Stimulated activated naive CD8-positive, alpha-beta T cell treated with anti-CD3 and anti-CD28 coated beads, Interleukin-15, amount 100 ng/mL, for 72 hours (primary cell): ENCODE data around the gene FARP1.

Experiments used
- ATAC-seq: fragments of 150-1000 bp; cut with Tn5 transposase; 2 replicates; pipeline ENCODE4 v1.10.0; 2021; ENCODE audit warnings: mild to moderate bottlenecking, moderate library complexity
- DNase-seq, 2 donors: peaks; one replicate each; pipeline ENCODE4 v3.0.0; 2021 to 2022
- H3K27ac Mint-ChIP-seq, 2 donors: one replicate each; pipeline ENCODE4 v1.8.0; 2022; ENCODE audit warnings: mild to moderate bottlenecking in 2 of 2, mixed read lengths in 2 of 2, moderate library complexity in 2 of 2
- H3K27me3 Mint-ChIP-seq: one replicate; pipeline ENCODE4 v1.8.0; 2022; ENCODE audit warnings: mixed read lengths
- H3K4me1 Mint-ChIP-seq: one replicate; pipeline ENCODE4 v1.8.0; 2022; ENCODE audit warnings: mild to moderate bottlenecking, mixed read lengths
- H3K4me3 Mint-ChIP-seq, 2 donors: one replicate each; pipeline ENCODE4 v1.8.0; 2022; ENCODE audit warnings: mild to moderate bottlenecking in 2 of 2, mixed read lengths in 2 of 2, moderate library complexity in 1 of 2
- H3K9me3 Mint-ChIP-seq, 2 donors: one replicate each; pipeline ENCODE4 v1.8.0; 2022; ENCODE audit warnings: mixed read lengths in 2 of 2

Gene FARP1

GRCh38 chr13:98176777-98177608 lies 34.1 kb downstream of the FARP1 start, which contains the start of gene RNF113B:
Gene RNF113B (minus strand): TSS chr13:98177269. CDS start chr13:98177236, 33 bp downstream.
- ATAC-seq = no peak
- peak within 1 kb of the TSS in 1 of 2 donors; percentile 51 for H3K27ac Mint-ChIP-seq
- no peaks in the 10 kb centered on the region for H3K4me1 Mint-ChIP-seq
- no peak for DNase-seq
- no peak within 1 kb of the TSS for H3K4me3 Mint-ChIP-seq
- H3K9me3 Mint-ChIP-seq = peaks cover 0 to 5% of the 10 kb centered on the region in 2 donors
- peaks cover 17% of the 10 kb centered on the region for H3K27me3 Mint-ChIP-seq

DNA sequence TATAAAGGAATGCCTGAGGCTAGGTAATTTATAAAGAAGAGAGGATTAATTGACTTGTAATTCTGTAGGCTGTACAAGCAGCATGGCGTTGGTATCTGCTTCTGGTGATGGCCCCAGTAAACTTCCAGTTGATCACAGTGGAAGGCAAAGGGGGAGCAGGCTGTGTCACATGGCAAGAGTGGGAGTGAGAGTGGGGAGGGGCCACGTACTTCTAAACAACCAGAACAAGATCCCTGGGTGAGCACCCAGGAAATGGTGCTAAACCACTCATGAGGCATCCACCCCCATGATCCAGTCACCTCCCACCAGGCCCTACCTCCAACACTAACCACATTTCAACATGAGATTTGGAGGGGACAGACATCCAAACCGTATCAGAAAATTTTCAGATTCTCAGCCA lies 37.2 kb downstream of the FARP1 start:
- Mint-ChIP-seq H3K27ac (no peak overlapping the region), H3K9me3 (peaks cover 0 to 5% of the 10 kb centered on the region in 2 donors), H3K27me3 (no peaks in the 10 kb centered on the region), H3K4me1 (no peaks in the 10 kb centered on the region), H3K4me3 (no peak overlapping the region)
- ATAC-seq (no peak), DNase-seq (no peak)

DNA sequence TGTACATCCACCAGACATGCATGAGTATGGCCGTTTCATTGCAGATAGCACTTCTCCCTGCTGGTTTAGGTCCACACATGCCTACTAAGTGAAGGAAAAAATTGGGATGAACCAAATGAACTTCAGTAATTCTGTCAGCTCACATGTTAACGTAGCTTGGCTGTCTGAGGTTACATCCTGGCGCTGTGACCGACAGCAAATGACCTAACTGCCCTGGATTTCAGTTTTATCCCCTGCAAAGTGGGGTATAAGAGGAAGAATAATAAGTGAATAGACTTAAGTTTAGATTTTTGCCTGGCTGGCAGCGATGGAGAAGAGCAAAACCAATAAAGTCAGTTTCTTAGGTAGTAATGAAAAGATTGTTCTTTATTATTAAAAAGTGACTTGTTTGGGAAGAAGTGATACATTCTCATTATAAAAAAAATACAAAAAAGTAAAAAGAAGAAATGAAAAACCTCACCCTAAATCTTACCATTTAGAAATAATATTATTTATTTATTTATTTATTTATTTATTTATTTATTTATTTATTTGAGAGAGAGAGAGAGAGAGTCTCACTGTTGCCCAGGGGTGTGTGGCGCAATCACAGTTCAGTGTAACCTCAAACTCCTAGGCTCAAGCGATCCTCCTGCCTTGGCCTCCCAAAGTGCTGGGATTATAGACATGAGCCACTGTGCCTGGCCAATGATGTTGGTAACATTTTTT lies 38.4 kb downstream of the FARP1 start:
- Mint-ChIP-seq H3K27me3 (no peaks in the 10 kb centered on the region), H3K9me3 (peaks cover 0 to 5% of the 10 kb centered on the region in 2 donors), H3K27ac (no peak overlapping the region), H3K4me1 (no peaks in the 10 kb centered on the region), H3K4me3 (no peak overlapping the region)
- DNase-seq (no peak), ATAC-seq (no peak)

- ATAC-seq = no peak
- Mint-ChIP-seq H3K27me3 (no peaks in the 10 kb centered on the region), H3K9me3 (peaks cover 0 to 5% of the 10 kb centered on the region in 2 donors), H3K4me1 (no peaks in the 10 kb centered on the region), H3K4me3 (no peak overlapping the region), H3K27ac (no peak overlapping the region)
- DNase-seq = no peak
These were observed 39.3 kb downstream of the FARP1 start for GRCh38 chr13:98182153-98182552.

GRCh38 chr13:98182589-98182988 lies 39.7 kb downstream of the FARP1 start:
- Mint-ChIP-seq H3K4me1 (no peaks in the 10 kb centered on the region), H3K9me3 (peaks cover 0 to 4% of the 10 kb centered on the region in 2 donors), H3K27me3 (no peaks in the 10 kb centered on the region), H3K4me3 (no peak overlapping the region), H3K27ac (no peak overlapping the region)
- no peak for DNase-seq
- ATAC-seq = no peak

DNA sequence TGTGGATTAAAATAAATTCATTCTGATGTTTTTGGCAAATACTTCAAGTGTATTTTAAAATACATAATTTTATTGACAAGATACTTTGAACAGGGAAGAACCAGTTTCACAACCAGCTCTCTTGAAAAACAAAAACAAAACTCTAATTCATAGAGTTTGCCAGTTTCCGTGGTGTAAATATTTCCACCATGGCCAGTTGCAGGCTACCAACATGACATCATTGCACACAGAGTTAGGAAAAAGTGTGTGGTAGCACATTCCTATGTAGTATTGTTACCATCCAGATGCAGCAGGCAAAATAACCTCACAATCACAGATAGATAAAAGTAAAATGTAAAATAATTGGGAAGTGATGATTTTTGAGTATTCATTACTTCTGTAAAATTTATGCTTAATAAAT lies 41.9 kb downstream of the FARP1 start:
- Mint-ChIP-seq H3K9me3 (no peaks in the 10 kb centered on the region), H3K4me3 (no peak overlapping the region), H3K4me1 (no peaks in the 10 kb centered on the region), H3K27me3 (no peaks in the 10 kb centered on the region), H3K27ac (no peak overlapping the region)
- no peak for ATAC-seq
- no peak for DNase-seq

DNA sequence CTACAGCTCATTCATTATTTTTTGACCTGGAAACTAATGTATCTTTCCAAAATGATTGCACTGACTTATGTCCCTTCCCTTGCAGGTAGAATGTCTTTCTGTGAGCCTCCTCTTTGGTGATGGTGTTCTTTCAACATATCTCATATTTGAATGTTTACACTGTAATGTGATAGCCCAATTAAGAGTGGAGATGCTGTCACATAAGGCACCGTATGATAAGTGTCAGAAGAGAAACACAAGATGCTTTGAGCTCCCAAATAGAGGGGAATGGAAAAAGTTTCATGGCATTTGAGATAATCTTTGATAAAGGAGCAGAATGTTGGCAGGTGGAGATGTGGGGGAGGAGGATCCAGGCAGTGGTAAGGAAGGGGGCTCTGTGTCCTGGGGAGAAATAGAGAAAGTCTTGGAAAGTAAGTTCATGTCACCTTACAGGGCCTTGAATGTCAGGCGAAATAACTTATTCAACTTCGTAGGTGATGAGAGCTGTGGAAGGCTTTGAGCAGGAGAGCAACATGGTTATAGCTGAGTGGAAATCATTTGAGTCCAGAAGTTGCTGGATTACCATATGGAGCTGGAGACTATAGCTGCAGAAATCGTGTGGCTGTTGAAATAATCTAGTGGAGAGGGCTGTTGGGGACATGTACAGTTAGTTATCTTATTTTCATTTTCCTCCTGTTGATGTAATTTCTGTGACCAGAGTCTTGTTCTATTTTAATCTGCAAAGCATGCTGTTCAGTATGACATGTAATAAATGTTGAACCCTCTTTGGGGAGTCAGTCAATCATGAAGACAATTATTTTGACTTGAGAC lies 44.5 kb downstream of the FARP1 start:
- H3K9me3 Mint-ChIP-seq = no peaks in the 10 kb centered on the region
- no peak overlapping the region for H3K27ac Mint-ChIP-seq
- no peak for DNase-seq
- H3K4me3 Mint-ChIP-seq = no peak overlapping the region
- ATAC-seq = no peak
- no peaks in the 10 kb centered on the region for H3K27me3 Mint-ChIP-seq
- H3K4me1 Mint-ChIP-seq = no peaks in the 10 kb centered on the region

GRCh38 chr13:98187965-98188261 lies 45.0 kb downstream of the FARP1 start:
- Mint-ChIP-seq H3K4me3 (no peak overlapping the region), H3K4me1 (no peaks in the 10 kb centered on the region), H3K9me3 (no peaks in the 10 kb centered on the region), H3K27ac (no peak overlapping the region), H3K27me3 (no peaks in the 10 kb centered on the region)
- DNase-seq = no peak
- no peak for ATAC-seq

GRCh38 chr13:98188544-98189166 lies 45.8 kb downstream of the FARP1 start:
- DNase-seq (no peak), ATAC-seq (no peak)
- H3K9me3 Mint-ChIP-seq = no peaks in the 10 kb centered on the region
- H3K27me3 Mint-ChIP-seq = no peaks in the 10 kb centered on the region
- H3K27ac Mint-ChIP-seq = no peak overlapping the region
- H3K4me1 Mint-ChIP-seq = no peaks in the 10 kb centered on the region
- H3K4me3 Mint-ChIP-seq = no peak overlapping the region

GRCh38 chr13:98189841-98190505 lies 47.1 kb downstream of the FARP1 start:
- H3K27me3 Mint-ChIP-seq = no peaks in the 10 kb centered on the region
- DNase-seq (no peak), ATAC-seq (no peak)
- no peak overlapping the region for H3K27ac Mint-ChIP-seq
- no peaks in the 10 kb centered on the region for H3K9me3 Mint-ChIP-seq
- no peak overlapping the region for H3K4me3 Mint-ChIP-seq
- H3K4me1 Mint-ChIP-seq = no peaks in the 10 kb centered on the region

GRCh38 chr13:98190889-98191444 lies 48.1 kb downstream of the FARP1 start:
- Mint-ChIP-seq H3K27me3 (no peaks in the 10 kb centered on the region), H3K4me3 (no peak overlapping the region), H3K9me3 (no peaks in the 10 kb centered on the region), H3K27ac (no peak overlapping the region), H3K4me1 (no peaks in the 10 kb centered on the region)
- ATAC-seq (no peak), DNase-seq (no peak)

GRCh38 chr13:98192008-98192407 lies 49.1 kb downstream of the FARP1 start:
- no peaks in the 10 kb centered on the region for H3K27me3 Mint-ChIP-seq
- no peak overlapping the region for H3K4me3 Mint-ChIP-seq
- ATAC-seq (no peak), DNase-seq (no peak)
- H3K9me3 Mint-ChIP-seq = no peaks in the 10 kb centered on the region
- no peaks in the 10 kb centered on the region for H3K4me1 Mint-ChIP-seq
- no peak overlapping the region for H3K27ac Mint-ChIP-seq

DNA sequence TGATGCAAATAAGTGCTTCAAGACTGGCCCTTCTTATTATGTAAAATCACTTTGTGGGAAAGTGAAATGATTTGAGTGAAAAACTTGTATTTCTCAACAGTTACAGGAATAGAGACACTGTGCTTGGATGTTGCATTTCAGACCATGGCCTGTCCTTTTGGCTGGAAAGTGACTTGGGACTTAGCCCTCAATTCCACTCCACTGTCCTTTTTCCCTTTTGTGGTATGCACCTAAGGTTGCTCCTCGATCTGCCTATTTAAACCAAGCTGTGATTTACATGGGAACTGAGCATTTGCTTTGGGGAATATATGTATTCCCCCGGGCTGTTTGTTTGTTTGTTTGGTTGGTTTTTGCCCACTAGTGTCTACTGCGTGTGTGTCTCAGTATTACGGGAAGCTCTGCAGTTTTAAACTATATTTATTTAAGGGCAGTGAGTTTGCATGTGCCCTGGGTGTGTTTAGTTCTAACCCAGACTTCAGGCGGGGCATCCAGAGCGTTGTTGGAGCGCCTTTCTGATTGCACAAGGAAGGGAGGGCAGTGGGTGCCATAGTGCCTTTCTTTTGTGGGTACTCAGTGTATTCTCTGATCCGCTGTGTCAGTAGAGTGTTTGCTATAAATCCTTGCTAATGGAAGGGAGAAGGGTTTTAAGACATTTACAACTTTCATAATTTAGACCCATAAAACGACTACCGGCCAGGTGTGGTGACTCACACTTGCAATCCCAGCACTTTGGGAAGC lies 52.3 kb downstream of the FARP1 start:
- H3K27me3 Mint-ChIP-seq = no peaks in the 10 kb centered on the region
- no peaks in the 10 kb centered on the region for H3K9me3 Mint-ChIP-seq
- DNase-seq (no peak), ATAC-seq (no peak)
- no peaks in the 10 kb centered on the region for H3K4me1 Mint-ChIP-seq
- H3K27ac Mint-ChIP-seq = no peak overlapping the region
- H3K4me3 Mint-ChIP-seq = no peak overlapping the region

- Mint-ChIP-seq H3K27me3 (peaks cover 7% of the 10 kb centered on the region), H3K9me3 (no peaks in the 10 kb centered on the region), H3K4me3 (no peak overlapping the region), H3K27ac (no peak overlapping the region), H3K4me1 (no peaks in the 10 kb centered on the region)
- ATAC-seq = no peak
- no peak for DNase-seq
These were observed 55.8 kb downstream of the FARP1 start for GRCh38 chr13:98198683-98199082.
